G401 (cell line): ENCODE results near the gene AMH. TPM values are rescaled to one million over a fixed set of nuclear protein-coding genes. Genes with fewer than 3 reads are reported as not detected.

Experiments
- DNase-seq: peaks from one replicate; pipeline ENCODE4 v3.0.0-alpha.2; 2015; ENCODE audit warnings: low spot score
- in situ Hi-C: cut with HindIII; loops from 2 replicates; pipeline ENCODE4 v1.10.0; 2016; ENCODE audit warnings: low sequenced_read_pairs, mixed read lengths
- total RNA-seq: library from RNA; depleted of rRNA; stranded (reverse); fragments of >200 nt; shearing (Covaris generic); gene quantifications from 2 replicates; pipeline ENCODE4 v1.2.3, GENCODE V29; 2014; rRNA removed

AMH gene
- total RNA-seq, 1 experiment from 2014 or later, result 2.6 TPM

- in situ Hi-C loops, result no loop called here
These were observed 41.5 kb downstream of the AMH start for GRCh38 chr19:2290441-2291184.

GRCh38 chr19:2291185-2291751, 42.1 kb downstream of the AMH start:
- in situ Hi-C loops, result no loop called here
- DNase-seq, result no peak

More at GRCh38 chr19:2290441-2291184, 41.5 kb downstream of the AMH start:
- DNase-seq, result no peak

- in situ Hi-C loops, result no loop called here
- DNase-seq, result peak; percentile 59
These were observed 45.7 kb downstream of the AMH start for GRCh38 chr19:2294687-2295335.

GRCh38 chr19:2296141-2296540, 47.0 kb downstream of the AMH start:
- DNase-seq, result no peak
- in situ Hi-C loops, result no loop called here

GRCh38 chr19:2300533-2300932, 51.4 kb downstream of the AMH start:
- in situ Hi-C loops, result no loop called here
- no peak for DNase-seq

Other genes with a start within 250 kb of the AMH start
- gene BTBD2, start 233.6 kb upstream of the AMH start, total RNA-seq, result 70.9 and 89.0 TPM in 2 replicates
- 113 and 118 TPM in 2 replicates for gene MKNK2, start 198.1 kb upstream of the AMH start, total RNA-seq
- gene MOB3A, start 153.0 kb upstream of the AMH start, total RNA-seq, result 20.6 and 29.0 TPM in 2 replicates
- gene IZUMO4, start 152.4 kb upstream of the AMH start, total RNA-seq, result 0.25 and 4.0 TPM in 2 replicates
- gene AP3D1, start 97.8 kb upstream of the AMH start, total RNA-seq, result 195 and 235 TPM in 2 replicates
- gene DOT1L, start 85.4 kb upstream of the AMH start, total RNA-seq, result 12.1 and 14.8 TPM in 2 replicates
- gene PLEKHJ1, start 13.0 kb upstream of the AMH start, total RNA-seq, result 172 and 182 TPM in 2 replicates
- 21.9 and 33.0 TPM in 2 replicates for gene SF3A2, start 12.5 kb upstream of the AMH start, total RNA-seq
- 2.5 TPM in 1 of 2 replicates, not detected in the other for gene JSRP1, start 7.1 kb downstream of the AMH start, total RNA-seq
- gene PEAK3, start 32.9 kb downstream of the AMH start, total RNA-seq, result not detected in 2 replicates
- not detected in 2 replicates for gene LINGO3, start 58.8 kb downstream of the AMH start, total RNA-seq
- 400 and 511 TPM in 2 replicates for gene LSM7, start 79.3 kb downstream of the AMH start, total RNA-seq
- gene SPPL2B, start 79.4 kb downstream of the AMH start, total RNA-seq, result 31.6 and 36.5 TPM in 2 replicates
- gene TMPRSS9, start 110.9 kb downstream of the AMH start, total RNA-seq, result 0.17 TPM in 1 of 2 replicates, not detected in the other
- 79.4 and 104 TPM in 2 replicates for gene TIMM13, start 178.3 kb downstream of the AMH start, total RNA-seq
- gene LMNB2, start 207.6 kb downstream of the AMH start, total RNA-seq, result 216 and 321 TPM in 2 replicates
- gene GADD45B, start 226.8 kb downstream of the AMH start, total RNA-seq, result 39.5 and 44.2 TPM in 2 replicates